Measurements from ENCODE around the gene MACF1. TPM values are rescaled to one million over a fixed set of nuclear protein-coding genes. Genes with fewer than 3 reads are reported as not detected.

MACF1 gene
- total and polyA plus RNA-seq, 4 donors, result 23.3 to 216 (median 51.2) TPM

GRCh38 chr1:39395357-39395831 lies 190.9 kb downstream of the MACF1 start:
- Histone ChIP-seq H3K27me3 (ENCODE audit: control insufficient read depth in 4 of 4, insufficient read depth in 4 of 4, low read length in 3 of 4) (no peaks in the 10 kb centered on the region), H3K9ac (ENCODE audit: low read depth in 1 of 2, low read length in 2 of 2) (no peak overlapping the region), H3K4me3 (ENCODE audit: low read depth in 1 of 3, low read length in 3 of 3) (no peak overlapping the region), H3K27ac (ENCODE audit: low read depth in 1 of 2, low read length in 2 of 2) (peak overlapping the region; percentile 71 to 81), H3K36me3 (ENCODE audit: control insufficient read depth in 4 of 4, insufficient read depth in 3 of 4, low read depth in 1 of 4, low read length in 3 of 4) (peaks cover 0 to under 1% (median 0%) of the 10 kb centered on the region in 4 donors), H3K9me3 (ENCODE audit: control insufficient read depth in 4 of 4, low read length in 3 of 4) (no peaks in the 10 kb centered on the region), H3K4me1 (ENCODE audit: control insufficient read depth in 4 of 4, insufficient read depth in 4 of 4, low read length in 3 of 4) (peaks cover 12 to 53% (median 34%) of the 10 kb centered on the region in 4 donors)
- no peak for DNase-seq (ENCODE audit: low spot score)
- no peak for TF ChIP-seq RXRA (IDR thresholded peaks at IDR 0.05)
- TF ChIP-seq EGR1 (IDR thresholded peaks at IDR 0.05; ENCODE audit: low read depth in 2 of 2), result no peak
- no peak for TF ChIP-seq NR2F2 (IDR thresholded peaks at IDR 0.05)
- TF ChIP-seq YY1 (IDR thresholded peaks at IDR 0.05), result no peak
- no peak for TF ChIP-seq GABPA (IDR thresholded peaks at IDR 0.05 in 1 of 2, conservative IDR thresholded peaks at IDR 0.05 in 1 of 2)
- no peak for TF ChIP-seq TAF1 (conservative IDR thresholded peaks at IDR 0.05)
- TF ChIP-seq REST (IDR thresholded peaks at IDR 0.05), result no peak
- TF ChIP-seq MAX (IDR thresholded peaks at IDR 0.05), result no peak
- no peak for TF ChIP-seq CTCF (IDR thresholded peaks at IDR 0.05; ENCODE audit: low read depth, low read length, missing input control)
- TF ChIP-seq ZBTB33 (IDR thresholded peaks at IDR 0.05), result no peak
- no peak for TF ChIP-seq JUND (IDR thresholded peaks at IDR 0.05)
- WGBS, result 25% methylated on average over 1 of the region's 1 CpG

GRCh38 chr1:39396671-39397070 lies 192.2 kb downstream of the MACF1 start:
- Histone ChIP-seq H3K4me3 (ENCODE audit: low read depth in 1 of 3, low read length in 3 of 3) (no peak overlapping the region), H3K27me3 (ENCODE audit: control insufficient read depth in 4 of 4, insufficient read depth in 4 of 4, low read length in 3 of 4) (no peaks in the 10 kb centered on the region), H3K36me3 (ENCODE audit: control insufficient read depth in 4 of 4, insufficient read depth in 3 of 4, low read depth in 1 of 4, low read length in 3 of 4) (no peaks in the 10 kb centered on the region), H3K9me3 (ENCODE audit: control insufficient read depth in 4 of 4, low read length in 3 of 4) (no peaks in the 10 kb centered on the region), H3K27ac (ENCODE audit: low read depth in 1 of 2, low read length in 2 of 2) (no peak overlapping the region), H3K4me1 (ENCODE audit: control insufficient read depth in 4 of 4, insufficient read depth in 4 of 4, low read length in 3 of 4) (peaks cover 10 to 44% (median 28%) of the 10 kb centered on the region in 4 donors), H3K9ac (ENCODE audit: low read depth in 1 of 2, low read length in 2 of 2) (no peak overlapping the region)
- DNase-seq (ENCODE audit: low spot score), result no peak
- WGBS, result 89% methylated on average over 5 of the region's 5 CpGs
- TF ChIP-seq TAF1 (conservative IDR thresholded peaks at IDR 0.05) (no peak), SP1 (IDR thresholded peaks at IDR 0.05) (no peak), HNF4A (conservative IDR thresholded peaks at IDR 0.05) (no peak), JUND (IDR thresholded peaks at IDR 0.05) (no peak), YY1 (IDR thresholded peaks at IDR 0.05) (no peak), HNF4G (IDR thresholded peaks at IDR 0.05) (no peak), NR2F2 (IDR thresholded peaks at IDR 0.05) (no peak), FOXA1 (IDR thresholded peaks at IDR 0.05) (no peak)
